NCI-H2171 (cell line): ENCODE data around the gene VPS52.
A peak's percentile ranks its signal among the peaks of the same experiment; 100 is the strongest.
"Not testable (repeated sequence)": the region's sequence is repeated elsewhere in the genome, so short reads cannot be mapped to it uniquely, and the experiment has no call there.

Experiments used
- DNase-seq: peaks from one replicate; lab custom pipeline; 2025; lab: John Stamatoyannopoulos, UW

The VPS52 gene

DNA sequence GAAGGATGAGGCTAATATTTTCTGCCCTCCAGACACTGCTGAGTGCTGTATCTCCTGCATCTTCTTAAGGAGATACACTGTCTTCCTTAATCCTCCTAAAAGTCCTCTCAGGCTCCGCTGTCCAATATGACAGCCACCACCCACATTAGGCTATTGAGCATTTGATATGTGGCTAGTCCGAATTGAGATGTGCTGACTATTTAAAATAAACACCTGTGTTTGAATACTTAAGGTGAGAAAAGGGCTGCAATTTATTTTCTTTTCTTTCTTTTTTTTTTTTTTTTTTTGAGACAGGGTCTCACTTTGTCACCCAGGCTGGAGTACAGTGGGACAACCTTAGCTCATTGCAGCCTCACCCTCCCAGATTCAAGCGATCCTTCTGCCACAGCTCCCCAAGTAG lies 30.2 kb upstream of the VPS52 start:
- no peak for DNase-seq

DNA sequence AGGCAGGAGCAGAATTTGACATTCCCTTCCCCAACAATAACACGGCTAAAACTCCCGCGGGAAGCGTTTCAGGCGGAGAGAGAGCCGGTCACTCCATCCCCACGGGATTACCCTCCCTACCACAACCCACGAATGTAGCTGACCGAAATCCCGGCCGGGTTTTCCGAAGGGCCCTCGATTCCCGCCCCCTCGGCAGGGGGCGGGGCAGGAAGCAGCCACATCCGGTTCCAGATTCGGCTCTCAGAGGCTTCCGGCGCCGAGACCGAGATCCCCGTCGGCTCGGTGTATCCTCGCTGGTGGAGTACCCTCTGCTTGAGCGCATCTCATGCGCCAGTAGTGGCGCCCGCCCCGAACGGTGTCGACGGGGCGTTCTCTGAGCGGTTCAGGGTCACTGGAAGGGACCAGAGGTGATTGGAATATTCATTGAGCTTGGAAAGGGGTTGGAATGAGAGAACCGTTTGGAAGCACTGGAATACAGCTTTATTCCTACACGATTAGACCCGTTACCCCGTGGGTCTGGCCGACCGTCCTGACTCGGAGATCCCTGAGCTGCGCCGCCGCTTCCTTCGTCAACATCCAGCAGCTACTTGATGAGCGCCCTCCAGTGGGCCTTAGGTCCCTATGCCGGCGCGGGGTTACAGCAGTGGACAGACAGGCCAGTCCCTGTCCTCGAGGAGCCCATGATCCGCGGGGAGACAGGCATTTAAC lies 27.7 kb upstream of the VPS52 start:
- peak; percentile 91 for DNase-seq

DNA sequence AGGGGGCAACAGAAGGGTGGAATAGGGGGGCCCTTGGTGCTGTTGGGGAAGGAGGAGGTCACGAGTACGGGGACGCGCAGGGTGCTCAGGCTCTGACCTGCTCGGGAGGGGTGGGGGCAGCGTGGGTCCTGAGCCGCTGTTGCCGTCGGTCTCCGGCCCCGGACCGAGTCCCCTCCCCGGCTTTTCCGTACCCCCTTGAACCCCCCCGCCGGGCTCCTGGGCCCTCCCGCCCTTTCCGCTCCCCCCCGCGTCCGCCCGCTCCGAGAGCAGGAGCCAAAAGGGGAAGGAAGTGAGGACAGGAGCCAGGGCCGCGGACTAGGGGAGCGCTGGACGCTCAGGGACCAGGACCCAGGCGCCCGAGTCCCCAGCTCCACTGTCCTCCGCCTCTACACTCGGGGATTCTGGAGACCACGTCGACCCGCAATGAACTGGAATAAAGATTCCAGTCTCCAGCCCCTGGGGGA lies 27.1 kb upstream of the VPS52 start, which contains the start of gene RGL2:
Gene RGL2, minus strand, starts transcription at position 170 of the 464 bp plus-strand sequence. CDS start 332 bp downstream, outside the sequence.
- DNase-seq = peak; percentile 47

GRCh38 chr6:33297956-33298772 lies 26.5 kb upstream of the VPS52 start:
- DNase-seq = no peak

DNA sequence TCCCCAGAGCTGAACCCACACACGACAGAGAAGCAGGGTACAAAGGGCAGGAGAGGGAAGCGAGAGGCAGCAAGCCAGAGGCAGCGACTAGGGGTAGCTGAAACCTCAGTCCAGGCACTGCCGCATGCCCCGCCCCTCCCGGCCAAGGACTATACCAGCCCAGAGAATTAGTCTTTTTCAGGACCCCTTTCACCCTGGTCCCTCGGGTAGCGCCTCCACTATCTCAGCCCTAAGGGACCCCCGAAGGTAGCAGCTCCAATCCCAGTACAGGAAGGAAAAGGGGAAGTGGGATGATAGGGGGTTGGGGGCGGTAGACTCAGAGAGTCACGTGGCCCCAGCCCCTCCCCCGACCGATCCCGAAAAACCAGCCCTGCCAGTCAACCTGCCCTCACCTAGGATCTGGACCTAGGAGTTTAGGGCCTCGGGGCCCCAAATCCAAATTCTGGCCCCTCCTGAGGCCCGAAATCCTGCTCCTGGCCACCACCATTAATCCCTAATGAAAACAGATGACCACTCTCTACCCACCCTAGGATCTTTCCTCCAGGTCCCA lies 25.8 kb upstream of the VPS52 start:
- no peak for DNase-seq

DNA sequence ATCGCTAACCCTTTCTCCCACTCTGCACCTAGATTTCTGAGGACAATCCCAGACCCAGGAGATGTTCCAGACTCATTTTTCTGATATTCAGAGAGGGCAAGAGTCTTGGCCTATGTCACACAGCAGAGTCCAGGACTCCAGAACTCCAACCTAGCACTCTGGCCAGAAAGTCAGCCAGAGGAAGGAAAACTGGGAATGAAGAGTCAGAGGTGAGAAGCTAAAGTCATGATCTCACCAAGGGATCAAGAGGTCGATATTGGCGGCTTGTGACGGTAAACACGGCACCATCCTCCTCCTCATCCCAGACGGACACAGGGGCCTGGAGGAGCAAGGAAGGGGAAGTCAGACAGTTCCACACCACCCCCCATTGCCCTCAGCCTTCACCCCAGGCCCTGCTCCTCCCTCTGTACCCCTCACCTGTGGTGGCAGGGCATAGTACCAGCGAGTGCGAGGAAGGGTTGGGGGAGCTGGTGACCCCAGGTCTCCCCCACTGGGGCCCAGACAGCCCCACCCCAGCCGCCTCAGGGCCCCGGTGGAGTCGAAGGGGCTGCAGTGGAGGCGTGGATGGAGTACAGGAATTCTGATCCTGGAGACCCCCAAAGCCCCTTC lies 25.2 kb upstream of the VPS52 start:
- no peak for DNase-seq

DNA sequence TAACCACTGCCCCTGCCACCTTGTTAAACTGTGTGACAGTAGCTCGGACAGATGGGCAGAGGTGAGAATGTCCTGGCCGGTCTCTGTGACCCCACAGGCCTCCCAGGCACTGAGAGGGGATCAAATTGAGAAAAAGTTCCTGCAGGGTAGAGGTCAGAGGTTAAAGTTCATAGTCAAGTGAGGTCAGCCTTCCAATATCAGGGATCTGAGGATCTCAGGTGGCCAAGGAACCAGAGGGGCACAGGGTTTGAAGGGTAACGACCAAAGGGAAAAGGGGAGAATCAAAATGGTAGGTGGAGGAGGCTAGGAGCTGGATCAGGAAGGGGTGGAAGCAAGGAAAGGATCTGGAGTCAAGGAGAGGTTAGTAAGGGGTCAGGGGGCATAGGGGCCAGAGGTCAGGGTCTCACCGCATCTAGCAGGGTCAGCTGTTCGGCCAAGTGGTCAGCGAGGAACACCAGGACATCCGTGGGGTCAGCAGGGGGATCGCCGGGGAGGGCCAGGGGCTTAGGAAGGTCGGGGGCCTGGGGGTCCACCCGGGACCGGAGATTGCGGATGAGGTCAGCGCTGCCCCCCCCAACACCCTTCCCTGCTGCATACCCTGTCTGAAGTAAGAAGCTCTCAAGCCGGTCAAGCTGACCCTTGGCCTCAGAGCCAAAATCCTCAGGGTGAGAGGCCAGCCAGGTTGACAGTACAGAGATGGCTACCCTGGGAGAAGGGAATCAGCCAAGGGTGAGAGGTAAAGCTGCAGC lies 24.1 kb upstream of the VPS52 start:
- DNase-seq = no peak

GRCh38 chr6:33294086-33294823 lies 22.6 kb upstream of the VPS52 start:
- no peak for DNase-seq

- no peak for DNase-seq
These were observed 21.5 kb upstream of the VPS52 start for GRCh38 chr6:33292996-33293682.

DNA sequence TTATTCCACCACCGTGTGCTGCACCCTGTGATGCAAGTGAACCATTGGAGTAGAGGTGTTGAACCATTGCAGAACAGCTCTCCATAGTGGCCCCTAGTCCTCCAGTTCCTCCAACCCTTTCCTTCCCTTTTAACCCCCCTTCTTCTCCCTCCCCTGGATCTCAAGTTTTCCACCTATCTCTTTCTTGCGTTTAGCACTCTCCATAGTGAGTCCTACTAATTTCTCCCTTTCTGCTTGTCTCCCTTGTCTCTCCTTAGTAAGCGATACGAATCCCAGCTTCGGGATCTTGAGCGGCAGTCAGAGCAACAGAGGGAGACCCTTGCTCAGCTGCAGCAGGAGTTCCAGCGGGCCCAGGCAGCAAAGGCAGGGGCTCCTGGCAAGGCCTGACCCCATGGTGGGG lies 18.8 kb upstream of the VPS52 start:
- no peak for DNase-seq

GRCh38 chr6:33289784-33290315 lies 18.2 kb upstream of the VPS52 start:
- DNase-seq = no peak

GRCh38 chr6:33288921-33289783 lies 17.5 kb upstream of the VPS52 start, which contains the start of the genes PFDN6 and WDR46:
Gene PFDN6, plus strand, starts transcription at chr6:33289601. Its CDS starts 256 bp downstream, at chr6:33289857.
Gene WDR46, minus strand, starts transcription at chr6:33289239. Its CDS starts 69 bp downstream, at chr6:33289170.
- peak; percentile 78 for DNase-seq

GRCh38 chr6:33288141-33288920 lies 16.7 kb upstream of the VPS52 start:
- DNase-seq = no peak

DNA sequence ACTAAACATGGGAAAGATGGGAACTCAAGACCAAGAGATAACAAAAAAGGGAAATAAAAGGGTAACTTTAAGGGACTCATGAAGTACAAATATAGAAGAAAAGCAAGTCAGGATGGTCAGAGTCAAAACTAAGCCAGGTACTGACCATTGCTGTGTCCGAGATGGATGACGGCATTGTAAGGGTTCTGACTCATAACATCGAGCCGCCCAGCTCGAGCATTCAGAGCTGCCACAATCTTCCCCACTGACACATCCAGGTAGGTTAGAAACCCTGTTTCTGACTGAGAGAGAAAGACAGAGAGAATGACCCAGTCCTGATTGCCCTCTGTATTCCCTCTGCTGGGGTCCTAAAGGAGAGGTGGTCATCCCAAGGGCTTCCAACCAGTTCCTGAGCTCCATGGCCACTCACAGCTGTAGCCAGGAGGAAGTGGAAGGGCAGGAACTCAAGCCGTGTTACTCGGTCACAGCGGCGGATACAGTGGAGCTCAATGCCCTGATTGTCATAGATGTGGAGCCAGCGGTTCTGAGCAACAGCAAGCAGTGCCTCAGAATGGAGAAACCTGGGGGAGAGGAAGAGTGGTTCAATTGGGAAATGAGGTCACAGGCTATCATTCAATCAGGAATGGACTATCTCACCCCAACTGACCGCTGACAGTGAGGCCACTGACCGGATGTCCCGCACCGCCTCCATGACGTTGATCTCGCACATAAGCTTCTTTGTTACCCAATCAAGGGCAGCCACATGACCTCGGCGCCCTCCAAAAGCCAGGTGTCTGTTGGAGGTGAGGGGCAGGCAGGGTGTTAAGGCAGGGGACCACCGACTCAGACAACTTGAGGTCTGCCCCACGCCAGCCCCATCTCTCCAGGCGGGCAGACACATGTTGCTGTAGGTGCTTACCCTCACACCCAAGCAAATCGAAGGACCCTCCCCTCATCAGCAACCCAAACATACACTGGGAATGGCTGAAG lies 15.6 kb upstream of the VPS52 start:
- DNase-seq = no peak

DNA sequence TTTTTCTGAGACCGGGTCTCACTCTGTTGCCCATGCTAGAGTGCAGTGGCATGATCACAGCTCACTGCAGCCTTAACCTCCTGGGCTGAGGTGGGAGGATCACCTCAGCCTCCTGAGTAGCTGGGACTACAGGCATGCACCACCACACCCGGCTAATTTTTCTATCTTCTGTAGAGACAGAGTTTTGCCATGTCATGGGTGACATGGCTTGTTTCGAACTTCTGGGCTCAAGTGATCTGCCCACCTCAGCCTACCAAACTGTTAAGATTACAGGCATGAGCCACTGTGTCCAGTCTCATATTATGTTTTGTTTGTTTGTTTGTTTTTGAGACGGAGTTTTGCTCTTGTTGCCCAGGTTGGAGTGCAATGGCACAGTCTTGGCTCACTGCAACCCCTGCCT lies 13.5 kb upstream of the VPS52 start:
- DNase-seq = not testable (repeated sequence)

DNA sequence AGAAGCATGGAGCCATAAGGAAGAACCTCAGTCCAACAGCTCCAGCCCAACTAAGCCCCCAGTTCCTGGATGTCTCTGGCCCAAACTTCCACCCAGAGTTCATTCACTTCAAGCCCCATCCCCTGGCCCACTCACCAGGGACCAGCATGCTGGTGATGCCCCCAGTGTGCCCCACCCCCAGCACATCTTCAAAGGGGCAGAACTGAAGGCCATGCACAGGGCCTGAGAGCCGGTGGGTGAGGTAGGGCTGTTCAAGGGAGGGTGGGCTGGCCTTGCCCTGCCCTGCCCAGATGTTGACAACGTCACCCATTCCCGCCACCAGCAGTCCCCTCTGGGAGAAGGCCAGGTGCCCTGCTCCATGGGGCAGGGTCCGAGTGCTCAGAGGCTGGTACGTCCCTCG lies 8.9 kb upstream of the VPS52 start:
- no peak for DNase-seq

DNA sequence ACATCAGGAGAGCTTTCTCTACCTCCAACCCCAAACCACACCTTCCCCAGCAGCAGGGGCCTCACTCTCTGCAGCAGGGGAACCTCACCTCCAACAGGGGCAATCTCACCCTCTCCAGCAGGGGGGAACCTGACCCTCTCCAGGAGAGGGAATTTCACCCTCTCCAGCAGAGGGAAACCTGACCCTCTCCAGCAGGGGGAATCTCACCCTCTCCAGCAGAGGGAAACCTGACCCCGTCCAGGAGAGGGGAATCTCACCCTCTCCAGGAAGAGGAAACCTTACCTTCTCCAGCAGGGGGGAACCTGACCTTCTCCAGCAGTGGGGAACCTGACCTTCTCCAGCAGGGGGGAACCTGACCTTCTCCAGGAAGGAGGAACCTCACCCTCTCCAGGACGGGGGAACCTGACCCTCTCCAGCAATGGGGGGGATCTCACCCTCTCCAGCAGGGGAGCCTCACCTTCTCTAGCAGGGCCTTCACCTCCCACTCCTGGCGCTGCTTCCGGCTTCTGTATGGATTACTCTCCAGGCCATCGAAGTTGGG lies 8.4 kb upstream of the VPS52 start:
- peak; percentile 65 for DNase-seq
